Activated T-cell treated with anti-CD3 and anti-CD28 coated beads, Interleukin-2, amount 50 U/mL, for 1 hour (primary cell): Measurements from ENCODE around the gene EIF1AY.
"Not testable (repeated sequence)": the region's sequence is repeated elsewhere in the genome, so short reads cannot be mapped to it uniquely, and the experiment has no call there.

ENCODE experiments used
- DNase-seq: peaks from one replicate; pipeline ENCODE4 v3.0.0-alpha.2; 2020

The EIF1AY gene, protein sequence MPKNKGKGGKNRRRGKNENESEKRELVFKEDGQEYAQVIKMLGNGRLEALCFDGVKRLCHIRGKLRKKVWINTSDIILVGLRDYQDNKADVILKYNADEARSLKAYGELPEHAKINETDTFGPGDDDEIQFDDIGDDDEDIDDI

GRCh38 chrY:20575531-20576121 is at the start of gene EIF1AY:
Gene EIF1AY, plus strand, starts transcription at chrY:20575776. Its CDS starts 96 bp downstream, at chrY:20575872.
- DNase-seq = no peak

GRCh38 chrY:20528435-20528834 is 47.1 kb upstream of the EIF1AY start:
- no peak for DNase-seq

DNA sequence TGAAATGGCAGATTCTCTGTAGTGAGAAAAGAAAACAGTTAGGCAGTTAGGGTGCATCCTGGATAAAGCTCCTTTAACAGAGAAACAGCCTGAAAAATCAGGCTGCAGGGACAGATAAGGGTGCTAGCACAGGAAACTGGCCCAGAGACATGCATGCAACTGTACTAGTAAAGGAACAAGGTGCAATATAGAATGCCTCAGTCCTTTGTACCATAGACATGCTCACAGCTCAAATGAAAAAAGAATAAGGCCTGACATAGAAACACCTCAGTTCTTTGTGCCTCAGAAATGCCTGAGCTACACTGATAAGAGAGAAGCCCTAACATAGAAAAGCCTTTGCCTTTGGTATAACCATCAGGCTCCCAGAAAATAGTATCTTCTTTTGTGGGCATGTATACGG is 37.4 kb upstream of the EIF1AY start:
- no peak for DNase-seq

GRCh38 chrY:20538933-20539332 is 36.6 kb upstream of the EIF1AY start:
- DNase-seq = no peak

GRCh38 chrY:20544451-20544960 is 31.1 kb upstream of the EIF1AY start:
- no peak for DNase-seq

GRCh38 chrY:20546071-20546470 is 29.5 kb upstream of the EIF1AY start:
- no peak for DNase-seq

DNA sequence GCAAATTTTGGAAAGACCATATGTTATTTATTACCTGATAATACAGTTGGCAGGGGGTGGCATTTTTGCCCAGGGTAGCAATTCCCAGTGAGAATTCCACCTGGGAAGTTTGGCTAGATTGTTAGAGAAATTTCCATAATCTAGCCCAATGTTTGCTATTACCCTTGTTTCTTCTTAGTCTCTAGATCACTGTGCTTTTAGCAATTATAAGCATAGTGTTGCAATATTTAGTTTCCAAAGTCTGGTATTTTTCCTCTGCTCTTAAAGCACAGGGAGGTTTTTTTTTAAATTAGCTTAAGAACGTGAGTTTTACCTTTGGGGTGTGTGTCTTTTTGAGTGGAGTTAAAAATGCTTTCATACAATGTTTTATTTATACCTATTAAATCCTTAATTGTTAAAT is 26.3 kb upstream of the EIF1AY start:
- DNase-seq = no peak

GRCh38 chrY:20551840-20552239 is 23.7 kb upstream of the EIF1AY start:
- no peak for DNase-seq

DNA sequence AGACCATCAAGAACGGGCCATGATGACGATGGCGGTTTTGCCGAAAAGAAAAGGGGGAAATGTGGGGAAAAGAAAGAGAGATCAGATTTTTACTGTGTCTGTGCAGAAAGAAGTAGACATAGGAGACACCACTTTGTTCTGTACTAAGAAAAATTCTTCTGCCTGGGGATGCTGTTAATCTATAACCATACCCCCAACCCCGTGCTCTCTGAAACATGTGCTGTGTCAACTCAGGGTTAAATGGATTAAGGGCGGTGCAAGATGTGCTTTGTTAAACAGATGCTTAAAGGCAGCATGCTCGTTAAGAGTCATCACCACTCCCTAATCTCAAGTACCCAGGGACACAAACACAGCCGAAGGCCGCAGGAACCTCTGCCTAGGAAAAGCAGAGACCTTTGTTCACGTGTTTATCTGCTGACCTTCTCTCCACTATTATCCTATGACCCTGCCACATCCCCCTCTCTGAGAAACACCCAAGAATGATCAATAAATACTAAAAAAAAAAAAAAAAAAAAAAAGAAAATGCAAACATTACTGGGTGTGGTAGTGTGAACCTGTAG is 22.7 kb upstream of the EIF1AY start:
- DNase-seq = not testable (repeated sequence)

- no peak for DNase-seq
Observed at GRCh38 chrY:20555820-20556219, 19.8 kb upstream of the EIF1AY start.

DNA sequence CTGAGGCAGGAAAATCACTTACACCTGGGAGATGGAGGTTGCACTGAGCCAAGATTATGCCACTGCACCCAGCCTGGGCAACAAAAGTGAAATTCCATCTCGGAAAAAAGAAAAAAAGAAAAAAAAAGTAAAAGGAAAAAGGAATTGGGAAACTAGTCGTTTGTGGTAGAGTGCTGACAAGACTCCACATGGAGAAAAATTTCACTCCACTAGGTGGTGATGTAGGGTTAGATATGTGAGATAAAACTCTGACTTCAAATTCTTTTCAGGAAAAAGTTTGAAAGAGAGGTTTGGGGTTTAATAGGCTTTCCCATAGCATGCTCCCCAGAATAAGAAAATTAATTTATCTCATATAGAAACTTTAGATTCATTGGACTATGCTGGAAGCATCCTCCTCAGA is 16.9 kb upstream of the EIF1AY start:
- no peak for DNase-seq

GRCh38 chrY:20559873-20560512 is 15.6 kb upstream of the EIF1AY start:
- DNase-seq = no peak

- no peak for DNase-seq
Observed at GRCh38 chrY:20571306-20571705, 4.3 kb upstream of the EIF1AY start.

- DNase-seq = no peak
Observed at GRCh38 chrY:20576506-20576905, 930 bp downstream of the EIF1AY start.

DNA sequence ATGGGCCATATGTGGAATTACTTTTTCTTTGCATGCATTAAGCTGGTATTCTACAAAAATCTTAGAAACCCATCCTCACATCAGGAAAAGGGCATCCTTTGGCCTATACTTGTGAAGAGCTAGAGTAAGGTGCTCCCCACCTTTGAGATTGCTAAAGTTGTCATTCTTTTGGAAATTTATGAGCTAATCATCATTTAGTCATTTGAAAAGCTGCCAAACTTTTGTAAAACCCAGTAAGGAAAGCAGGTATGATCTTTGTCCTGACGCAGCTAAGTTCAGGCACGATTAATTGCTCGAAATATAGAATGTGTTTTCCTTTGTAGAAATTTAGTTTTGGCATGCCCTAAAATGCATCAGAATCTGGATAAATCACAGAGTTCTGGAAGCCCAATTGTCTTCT is 2.6 kb downstream of the EIF1AY start:
- DNase-seq = no peak

DNA sequence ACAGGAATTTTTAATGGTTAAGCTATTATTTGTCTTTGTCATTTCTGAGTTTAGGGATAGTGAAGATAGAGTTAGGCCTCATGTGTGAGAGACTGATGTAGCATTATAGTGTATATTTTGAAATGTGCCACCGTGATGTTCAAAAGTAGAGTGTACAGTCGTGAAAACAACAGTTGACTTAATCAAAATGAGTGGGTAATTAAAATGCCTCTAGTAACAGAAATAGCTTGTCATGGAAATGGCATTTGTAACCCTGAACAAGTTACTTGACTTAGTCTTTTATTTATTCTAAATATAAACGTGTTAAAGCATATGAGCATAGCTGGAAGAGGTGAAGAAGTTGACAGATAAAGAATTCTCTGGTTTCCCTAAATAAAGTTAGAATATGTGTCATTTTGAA is 6.1 kb downstream of the EIF1AY start:
- no peak for DNase-seq

- no peak for DNase-seq
Observed at GRCh38 chrY:20586161-20586560, 10.6 kb downstream of the EIF1AY start.
